ENCODE data around the gene ACAA2.

- TF ChIP-seq, protein P1, sequence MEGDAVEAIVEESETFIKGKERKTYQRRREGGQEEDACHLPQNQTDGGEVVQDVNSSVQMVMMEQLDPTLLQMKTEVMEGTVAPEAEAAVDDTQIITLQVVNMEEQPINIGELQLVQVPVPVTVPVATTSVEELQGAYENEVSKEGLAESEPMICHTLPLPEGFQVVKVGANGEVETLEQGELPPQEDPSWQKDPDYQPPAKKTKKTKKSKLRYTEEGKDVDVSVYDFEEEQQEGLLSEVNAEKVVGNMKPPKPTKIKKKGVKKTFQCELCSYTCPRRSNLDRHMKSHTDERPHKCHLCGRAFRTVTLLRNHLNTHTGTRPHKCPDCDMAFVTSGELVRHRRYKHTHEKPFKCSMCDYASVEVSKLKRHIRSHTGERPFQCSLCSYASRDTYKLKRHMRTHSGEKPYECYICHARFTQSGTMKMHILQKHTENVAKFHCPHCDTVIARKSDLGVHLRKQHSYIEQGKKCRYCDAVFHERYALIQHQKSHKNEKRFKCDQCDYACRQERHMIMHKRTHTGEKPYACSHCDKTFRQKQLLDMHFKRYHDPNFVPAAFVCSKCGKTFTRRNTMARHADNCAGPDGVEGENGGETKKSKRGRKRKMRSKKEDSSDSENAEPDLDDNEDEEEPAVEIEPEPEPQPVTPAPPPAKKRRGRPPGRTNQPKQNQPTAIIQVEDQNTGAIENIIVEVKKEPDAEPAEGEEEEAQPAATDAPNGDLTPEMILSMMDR (IDR thresholded peaks at IDR 0.05; ENCODE audit: insufficient read depth, low read length): no peak
- TF ChIP-seq GABPA (IDR thresholded peaks at IDR 0.05; ENCODE audit: low read depth): no peak
- TF ChIP-seq POLR2AphosphoS5 (IDR thresholded peaks at IDR 0.05; ENCODE audit: low read depth): no peak
- TF ChIP-seq, protein P2, sequence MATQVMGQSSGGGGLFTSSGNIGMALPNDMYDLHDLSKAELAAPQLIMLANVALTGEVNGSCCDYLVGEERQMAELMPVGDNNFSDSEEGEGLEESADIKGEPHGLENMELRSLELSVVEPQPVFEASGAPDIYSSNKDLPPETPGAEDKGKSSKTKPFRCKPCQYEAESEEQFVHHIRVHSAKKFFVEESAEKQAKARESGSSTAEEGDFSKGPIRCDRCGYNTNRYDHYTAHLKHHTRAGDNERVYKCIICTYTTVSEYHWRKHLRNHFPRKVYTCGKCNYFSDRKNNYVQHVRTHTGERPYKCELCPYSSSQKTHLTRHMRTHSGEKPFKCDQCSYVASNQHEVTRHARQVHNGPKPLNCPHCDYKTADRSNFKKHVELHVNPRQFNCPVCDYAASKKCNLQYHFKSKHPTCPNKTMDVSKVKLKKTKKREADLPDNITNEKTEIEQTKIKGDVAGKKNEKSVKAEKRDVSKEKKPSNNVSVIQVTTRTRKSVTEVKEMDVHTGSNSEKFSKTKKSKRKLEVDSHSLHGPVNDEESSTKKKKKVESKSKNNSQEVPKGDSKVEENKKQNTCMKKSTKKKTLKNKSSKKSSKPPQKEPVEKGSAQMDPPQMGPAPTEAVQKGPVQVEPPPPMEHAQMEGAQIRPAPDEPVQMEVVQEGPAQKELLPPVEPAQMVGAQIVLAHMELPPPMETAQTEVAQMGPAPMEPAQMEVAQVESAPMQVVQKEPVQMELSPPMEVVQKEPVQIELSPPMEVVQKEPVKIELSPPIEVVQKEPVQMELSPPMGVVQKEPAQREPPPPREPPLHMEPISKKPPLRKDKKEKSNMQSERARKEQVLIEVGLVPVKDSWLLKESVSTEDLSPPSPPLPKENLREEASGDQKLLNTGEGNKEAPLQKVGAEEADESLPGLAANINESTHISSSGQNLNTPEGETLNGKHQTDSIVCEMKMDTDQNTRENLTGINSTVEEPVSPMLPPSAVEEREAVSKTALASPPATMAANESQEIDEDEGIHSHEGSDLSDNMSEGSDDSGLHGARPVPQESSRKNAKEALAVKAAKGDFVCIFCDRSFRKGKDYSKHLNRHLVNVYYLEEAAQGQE (IDR thresholded peaks at IDR 0.05; ENCODE audit: insufficient replicate concordance, low read depth): no peak
- TF ChIP-seq SPI1 (IDR thresholded peaks at IDR 0.05; ENCODE audit: borderline replicate concordance, low read depth): no peak
These were observed 5.8 kb upstream of the ACAA2 start for GRCh38 chr18:49819071-49819662.
